Fibroblast of lung (primary cell): ENCODE results near the gene UNC5A.

Source experiments
- EZH2 ChIP-seq: IDR thresholded peaks from 2 replicates; pipeline ENCODE4 v1.5.1; 2012; ENCODE audit warnings: low read length, control low read depth, mild to moderate bottlenecking; ENCODE audit errors: missing control alignments
- TF ChIP-seq, protein P1 (sequence below), 2 donors: IDR thresholded peaks in 1 of 2; conservative IDR thresholded peaks in 1 of 2; 1 replicate in 1 of 2; 2 replicates in 1 of 2; pipeline ENCODE4 v1.5.1; 2011 to 2012; ENCODE audit warnings: low read length in 2 of 2, control low read depth in 1 of 2, inconsistent platforms in 1 of 2, low read depth in 1 of 2, mild to moderate bottlenecking in 1 of 2

DNA sequence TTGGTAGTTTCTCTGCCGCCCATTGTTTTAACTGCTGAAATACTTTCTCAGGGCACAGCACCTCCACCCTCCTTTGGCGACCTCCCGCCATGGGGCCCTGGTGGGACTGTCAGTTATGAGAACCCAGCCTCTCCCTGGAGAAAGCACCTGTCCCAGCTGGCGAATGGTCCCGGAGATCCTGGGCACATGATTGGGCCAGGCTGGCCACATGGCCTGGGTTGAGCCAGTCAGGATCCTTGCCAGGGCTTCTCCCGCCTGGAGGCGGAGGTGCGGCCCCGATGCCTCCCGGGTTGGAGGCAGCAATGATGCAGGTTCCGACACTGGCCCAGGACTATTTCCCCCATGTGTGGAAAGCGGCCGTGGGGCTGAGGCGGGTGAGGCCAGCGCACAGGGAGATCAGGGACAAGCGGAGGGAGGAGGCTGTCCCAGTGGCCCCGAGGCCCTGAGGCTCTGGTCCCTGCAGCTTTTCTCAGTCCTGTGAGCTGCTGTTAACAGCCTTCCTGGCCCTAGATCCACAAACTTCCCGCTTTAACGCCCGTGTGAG is 13.6 kb downstream of the UNC5A start:
- TF ChIP-seq EZH2: no peak
- TF ChIP-seq, protein P1, sequence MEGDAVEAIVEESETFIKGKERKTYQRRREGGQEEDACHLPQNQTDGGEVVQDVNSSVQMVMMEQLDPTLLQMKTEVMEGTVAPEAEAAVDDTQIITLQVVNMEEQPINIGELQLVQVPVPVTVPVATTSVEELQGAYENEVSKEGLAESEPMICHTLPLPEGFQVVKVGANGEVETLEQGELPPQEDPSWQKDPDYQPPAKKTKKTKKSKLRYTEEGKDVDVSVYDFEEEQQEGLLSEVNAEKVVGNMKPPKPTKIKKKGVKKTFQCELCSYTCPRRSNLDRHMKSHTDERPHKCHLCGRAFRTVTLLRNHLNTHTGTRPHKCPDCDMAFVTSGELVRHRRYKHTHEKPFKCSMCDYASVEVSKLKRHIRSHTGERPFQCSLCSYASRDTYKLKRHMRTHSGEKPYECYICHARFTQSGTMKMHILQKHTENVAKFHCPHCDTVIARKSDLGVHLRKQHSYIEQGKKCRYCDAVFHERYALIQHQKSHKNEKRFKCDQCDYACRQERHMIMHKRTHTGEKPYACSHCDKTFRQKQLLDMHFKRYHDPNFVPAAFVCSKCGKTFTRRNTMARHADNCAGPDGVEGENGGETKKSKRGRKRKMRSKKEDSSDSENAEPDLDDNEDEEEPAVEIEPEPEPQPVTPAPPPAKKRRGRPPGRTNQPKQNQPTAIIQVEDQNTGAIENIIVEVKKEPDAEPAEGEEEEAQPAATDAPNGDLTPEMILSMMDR (conservative IDR thresholded peaks at IDR 0.05 in 1 of 2, IDR thresholded peaks at IDR 0.05 in 1 of 2; ENCODE audit: low read depth in 1 of 2, low read length in 2 of 2): no peak
